Endodermal cell (in vitro differentiated cells): ENCODE data around the gene ARHGAP26. TPM values are rescaled to one million over a fixed set of nuclear protein-coding genes. Genes with fewer than 3 reads are reported as not detected.
A peak's percentile ranks its signal among the peaks of the same experiment; 100 is the strongest.

Experiments used
- DNase-seq: peaks from one replicate; pipeline ENCODE4 v3.0.0-alpha.2; 2017
- H3K27ac ChIP-seq: 2 replicates; pipeline ENCODE4 v1.5.1; 2013; ENCODE audit warnings: mild to moderate bottlenecking, low read depth, low read length, moderate library complexity
- H3K27me3 ChIP-seq: 2 replicates; pipeline ENCODE4 v1.6.1; 2013; ENCODE audit warnings: mild to moderate bottlenecking, low read length, moderate library complexity; ENCODE audit not compliant: insufficient read depth, control insufficient read depth, poor library complexity, severe bottlenecking
- H3K36me3 ChIP-seq: 2 replicates; pipeline ENCODE4 v1.7.0; 2013; ENCODE audit warnings: mild to moderate bottlenecking, low read length, moderate library complexity; ENCODE audit not compliant: control insufficient read depth, insufficient read depth
- H3K4me1 ChIP-seq: one replicate; pipeline ENCODE4 v1.7.0; 2013; ENCODE audit warnings: low read length; ENCODE audit not compliant: control insufficient read depth, insufficient read depth
- H3K4me3 ChIP-seq: 2 replicates; pipeline ENCODE4 v1.5.1; 2013; ENCODE audit warnings: mild to moderate bottlenecking, low read length, moderate library complexity
- H3K9ac ChIP-seq: 2 replicates; pipeline ENCODE4 v1.6.1; 2013; ENCODE audit warnings: mild to moderate bottlenecking, low read length, moderate library complexity; ENCODE audit not compliant: poor library complexity, severe bottlenecking; ENCODE audit errors: extremely low read depth
- H3K9me3 ChIP-seq: 2 replicates; pipeline ENCODE4 v1.6.1; 2013; ENCODE audit warnings: mild to moderate bottlenecking, low read length, moderate library complexity; ENCODE audit not compliant: control insufficient read depth
- H3K27ac Mint-ChIP-seq: 2 replicates; pipeline ENCODE4 v1.8.0; 2020; ENCODE audit warnings: mixed read lengths
- H3K27me3 Mint-ChIP-seq: 2 replicates; pipeline ENCODE4 v1.8.0; 2021; ENCODE audit warnings: mild to moderate bottlenecking, mixed read lengths; ENCODE audit not compliant: insufficient read depth
- H3K36me3 Mint-ChIP-seq: 2 replicates; pipeline ENCODE4 v1.8.0; 2020; ENCODE audit warnings: low read depth, mixed read lengths
- H3K4me1 Mint-ChIP-seq: 2 replicates; pipeline ENCODE4 v1.8.0; 2020; ENCODE audit warnings: mixed read lengths
- H3K4me3 Mint-ChIP-seq: 2 replicates; pipeline ENCODE4 v1.8.0; 2020; ENCODE audit warnings: mild to moderate bottlenecking, moderate library complexity, mixed read lengths
- H3K9me3 Mint-ChIP-seq: 2 replicates; pipeline ENCODE4 v1.8.0; 2020; ENCODE audit warnings: mild to moderate bottlenecking, mixed read lengths
- WGBS, 2 experiments: methylation state at CpG; one replicate each; pipeline versions ENCODE4 v1.1.5 to v1.1.7; 2013; ENCODE audit warnings: missing lambda C conversion rate in 2 of 2, mixed read lengths in 1 of 2; ENCODE audit not compliant: insufficient coverage in 1 of 2, insufficient read length in 1 of 2; 5-methylcytosine and 5-hydroxymethylcytosine counted together
- total RNA-seq, 2 donors: library from RNA; stranded (reverse); fragmentation: NEBNext Ultra II Directional in 1 of 2; extraction: Animal tissue kit (Norgen Biotek cat#: 25700) in 1 of 2; gene quantifications; 2 replicates in 1 of 2; 3 replicates in 1 of 2; pipeline ENCODE4 v1.2.1, GENCODE V29; 2021
- TF ChIP-seq, protein P1 (sequence below): fragments of 200-600 bp; sonication (generic); conservative IDR thresholded peaks from 2 replicates; pipeline ENCODE4 v1.5.0; 2021; ENCODE audit warnings: antibody characterized with exemption, mild to moderate bottlenecking

The ARHGAP26 gene
- total RNA-seq, 2 donors from 2014 or later, result 49.2 to 60.5 TPM

DNA sequence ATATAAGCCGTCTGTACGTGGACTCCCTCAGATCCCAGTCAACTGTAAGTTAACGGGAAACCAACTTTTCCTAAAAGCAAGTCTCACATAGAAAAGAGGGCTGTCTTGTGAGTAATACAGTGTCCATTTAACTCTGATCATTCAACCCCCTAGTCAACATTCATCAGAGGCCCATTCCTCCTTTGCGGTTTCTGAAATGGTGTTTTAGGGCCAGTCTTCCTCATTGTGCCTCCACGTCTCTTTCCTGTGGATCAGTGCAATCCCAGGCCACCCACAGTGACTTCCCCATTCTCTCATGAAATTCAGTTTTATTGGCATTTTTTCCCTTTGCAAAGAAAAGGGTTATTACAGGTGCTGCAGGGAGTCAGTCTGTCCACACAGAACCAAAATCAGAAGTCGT lies 371.5 kb downstream of the ARHGAP26 start:
- H3K4me3 ChIP-seq, result no peak overlapping the region
- H3K27me3 ChIP-seq, result no peaks in the 10 kb centered on the region
- WGBS, 2 experiments, result 91 to 93% methylated on average over 3 to 6 of the region's 6 CpGs
- H3K27ac ChIP-seq, result no peak overlapping the region
- no peak overlapping the region for H3K27ac Mint-ChIP-seq
- H3K4me1 Mint-ChIP-seq, result peaks cover 12% of the 10 kb centered on the region
- H3K4me3 Mint-ChIP-seq, result no peak overlapping the region
- H3K4me1 ChIP-seq, result no peaks in the 10 kb centered on the region
- DNase-seq, result no peak
- peaks cover 4% of the 10 kb centered on the region for H3K36me3 Mint-ChIP-seq
- TF ChIP-seq, protein P1, sequence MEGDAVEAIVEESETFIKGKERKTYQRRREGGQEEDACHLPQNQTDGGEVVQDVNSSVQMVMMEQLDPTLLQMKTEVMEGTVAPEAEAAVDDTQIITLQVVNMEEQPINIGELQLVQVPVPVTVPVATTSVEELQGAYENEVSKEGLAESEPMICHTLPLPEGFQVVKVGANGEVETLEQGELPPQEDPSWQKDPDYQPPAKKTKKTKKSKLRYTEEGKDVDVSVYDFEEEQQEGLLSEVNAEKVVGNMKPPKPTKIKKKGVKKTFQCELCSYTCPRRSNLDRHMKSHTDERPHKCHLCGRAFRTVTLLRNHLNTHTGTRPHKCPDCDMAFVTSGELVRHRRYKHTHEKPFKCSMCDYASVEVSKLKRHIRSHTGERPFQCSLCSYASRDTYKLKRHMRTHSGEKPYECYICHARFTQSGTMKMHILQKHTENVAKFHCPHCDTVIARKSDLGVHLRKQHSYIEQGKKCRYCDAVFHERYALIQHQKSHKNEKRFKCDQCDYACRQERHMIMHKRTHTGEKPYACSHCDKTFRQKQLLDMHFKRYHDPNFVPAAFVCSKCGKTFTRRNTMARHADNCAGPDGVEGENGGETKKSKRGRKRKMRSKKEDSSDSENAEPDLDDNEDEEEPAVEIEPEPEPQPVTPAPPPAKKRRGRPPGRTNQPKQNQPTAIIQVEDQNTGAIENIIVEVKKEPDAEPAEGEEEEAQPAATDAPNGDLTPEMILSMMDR, result no peak
- H3K27me3 Mint-ChIP-seq, result peaks cover 1% of the 10 kb centered on the region
- H3K9me3 ChIP-seq, result no peaks in the 10 kb centered on the region
- no peaks in the 10 kb centered on the region for H3K36me3 ChIP-seq
- H3K9me3 Mint-ChIP-seq, result no peaks in the 10 kb centered on the region
- H3K9ac ChIP-seq, result no peak overlapping the region

DNA sequence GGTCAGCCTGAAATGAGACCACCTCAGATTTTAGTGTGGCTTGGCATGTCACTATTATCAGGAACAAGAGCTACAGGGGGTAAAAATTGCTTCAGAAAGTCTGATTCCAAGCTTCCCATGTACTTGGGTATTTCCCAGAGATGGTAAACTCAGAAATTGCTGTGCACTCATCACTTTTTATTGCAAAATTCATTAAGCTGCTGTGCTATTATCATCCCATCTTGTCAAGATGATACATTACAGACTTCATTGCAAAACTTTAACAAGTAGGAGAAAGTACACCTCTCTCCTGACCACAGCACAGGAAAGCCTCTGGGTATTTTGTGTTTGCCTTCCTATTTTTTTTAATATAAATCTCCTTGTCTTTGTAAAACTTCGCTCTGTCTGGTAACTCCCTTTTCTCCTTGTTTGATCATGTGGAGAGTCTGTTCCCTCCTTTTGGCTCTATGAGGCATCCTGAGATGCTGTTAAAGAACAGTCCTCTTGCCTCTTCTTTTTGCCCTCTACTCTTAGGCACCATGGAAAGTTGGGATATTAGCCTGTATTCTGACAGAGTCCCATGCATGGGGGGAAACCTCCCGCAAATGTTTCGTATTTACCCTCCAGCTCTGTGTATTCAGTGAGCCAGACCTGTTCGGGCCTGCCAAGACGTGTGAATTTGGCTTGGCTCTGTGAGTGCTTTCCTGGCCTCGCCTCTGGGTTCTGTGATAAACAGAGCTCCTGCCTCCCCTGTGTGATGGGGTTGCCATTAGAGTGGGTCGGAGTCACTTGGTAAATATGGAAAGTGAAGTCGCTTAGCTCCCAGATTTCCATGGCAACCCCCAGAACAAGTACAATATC lies 372.6 kb downstream of the ARHGAP26 start:
- DNase-seq, result no peak
- 92 to 93% methylated on average over 5 to 8 of the region's 8 CpGs for WGBS, 2 experiments
- Mint-ChIP-seq H3K4me3 (no peak overlapping the region), H3K9me3 (no peaks in the 10 kb centered on the region), H3K4me1 (peaks cover 12% of the 10 kb centered on the region), H3K36me3 (peaks cover 12% of the 10 kb centered on the region), H3K27me3 (peaks cover 1% of the 10 kb centered on the region), H3K27ac (peak overlapping the region; percentile 3)
- H3K9me3 ChIP-seq, result no peaks in the 10 kb centered on the region
- H3K4me3 ChIP-seq, result no peak overlapping the region
- no peaks in the 10 kb centered on the region for H3K4me1 ChIP-seq
- H3K9ac ChIP-seq, result no peak overlapping the region
- H3K36me3 ChIP-seq, result no peaks in the 10 kb centered on the region
- TF ChIP-seq, protein P1, result no peak
- no peak overlapping the region for H3K27ac ChIP-seq
- H3K27me3 ChIP-seq, result no peaks in the 10 kb centered on the region

DNA sequence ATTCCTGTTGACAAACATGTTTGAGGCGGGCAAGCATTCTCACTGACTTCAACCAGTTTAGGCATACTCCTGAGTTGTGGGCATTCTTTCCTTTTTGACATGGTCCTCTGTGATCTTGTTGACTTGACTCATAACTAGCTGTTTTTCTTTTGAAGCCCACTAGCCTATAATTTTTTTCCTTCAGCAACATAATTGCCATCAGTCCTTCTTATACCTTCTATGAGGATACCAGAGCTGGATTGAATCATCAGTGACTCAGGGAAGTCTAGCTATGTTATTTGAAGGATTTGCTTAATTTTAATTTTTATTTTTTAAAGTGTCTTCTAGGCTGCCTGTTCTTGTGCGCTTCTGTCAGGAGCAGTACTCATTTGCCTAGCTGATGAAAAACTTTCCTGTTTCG lies 373.8 kb downstream of the ARHGAP26 start:
- no peak overlapping the region for H3K4me3 ChIP-seq
- no peaks in the 10 kb centered on the region for H3K4me1 ChIP-seq
- no peaks in the 10 kb centered on the region for H3K9me3 ChIP-seq
- no peaks in the 10 kb centered on the region for H3K36me3 ChIP-seq
- H3K27me3 ChIP-seq, result no peaks in the 10 kb centered on the region
- Mint-ChIP-seq H3K4me1 (peaks cover 12% of the 10 kb centered on the region), H3K27me3 (peaks cover 1% of the 10 kb centered on the region), H3K36me3 (peaks cover 21% of the 10 kb centered on the region), H3K9me3 (no peaks in the 10 kb centered on the region), H3K27ac (no peak overlapping the region), H3K4me3 (no peak overlapping the region)
- WGBS, 2 experiments, result 94 to 97% methylated on average over 2 of the region's 3 CpGs
- H3K27ac ChIP-seq, result no peak overlapping the region
- DNase-seq, result no peak
- no peak overlapping the region for H3K9ac ChIP-seq
- TF ChIP-seq, protein P1, result no peak
